HCT116 (cell line): ENCODE results near the gene RANBP3L. TPM values are rescaled to one million over a fixed set of nuclear protein-coding genes. Genes with fewer than 3 reads are reported as not detected.

ENCODE experiments used
- ATAC-seq: fragments of 200-7000 bp; cut with Tn5 transposase; 2 replicates; pipeline ENCODE4 v1.9.1; 2020; ENCODE audit warnings: mild to moderate bottlenecking, moderate library complexity
- BruUV-seq: library from RNA; stranded (reverse); fragments of 400-500 nt; replicated peaks from 2 replicates; lab custom pipeline; 2021; lab: Mats Ljungman, UMichigan
- CTCF ChIA-PET: fragments of 300-600 bp; sonication (Branson Sonifier 250); formaldehyde crosslinking; loops from one replicate; lab custom pipeline; 2021; ENCODE audit warnings: antibody characterized with exemption; lab: Charles Lee
- POLR2A ChIA-PET: fragments of 300-600, 350-600 bp; sonication (Branson Sonifier 250); formaldehyde crosslinking; loops from one replicate; lab custom pipeline; 2021; ENCODE audit warnings: antibody characterized with exemption; lab: Charles Lee
- RAD21 ChIA-PET, 2 experiments: fragments of 300-600 bp; sonication (Branson Sonifier 250); formaldehyde crosslinking; loops; one replicate each; lab custom pipeline; 2023; ENCODE audit warnings: low total read pairs in 2 of 2; ENCODE audit not compliant: uncharacterized antibody in 2 of 2, unreplicated experiment in 2 of 2, low non-redundant PET in 1 of 2; lab: Charles Lee
- DNase-seq: peaks from one replicate; pipeline ENCODE4 v3.0.0-alpha.2; 2010; ENCODE audit warnings: low read depth, low spot score
- H2AFZ ChIP-seq: fragments of 200-600 bp; shearing (Covaris generic), sonication (generic); 2 replicates; pipeline ENCODE4 v1.6.1; 2017; ENCODE audit warnings: low read depth, mixed run types, mixed read lengths, antibody characterized with exemption, low read length; ENCODE audit not compliant: poor library complexity, severe bottlenecking
- H3K27ac ChIP-seq: 2 replicates; pipeline ENCODE4 v1.5.1; 2012; ENCODE audit warnings: low read depth, low read length
- H3K27me3 ChIP-seq: fragments of 200-600 bp; sonication (generic); 2 replicates; pipeline ENCODE4 v1.6.1; 2016; ENCODE audit warnings: mixed run types, low read length, mixed read lengths; ENCODE audit not compliant: insufficient read depth
- H3K36me3 ChIP-seq, 2 experiments: fragments of 200-500 bp in 1 of 2; fragments of 200-600 bp in 1 of 2; sonication (Bioruptor generic) in 1 of 2; sonication (generic) in 1 of 2; 2 replicates each; pipeline versions ENCODE4 v1.5.1 to v1.6.1; 2014 to 2016; ENCODE audit warnings: low read length in 2 of 2, inconsistent platforms in 1 of 2, mixed read lengths in 1 of 2, mixed run types in 1 of 2; ENCODE audit not compliant: insufficient read depth in 2 of 2, control insufficient read depth in 1 of 2
- H3K4me1 ChIP-seq, 2 experiments: fragments of 200-600 bp in 1 of 2; sonication (generic) in 1 of 2; 2 replicates each; pipeline versions ENCODE4 v1.5.1 to v1.6.1; 2012 to 2017; ENCODE audit warnings: low read length in 2 of 2, inconsistent platforms in 1 of 2, mild to moderate bottlenecking in 1 of 2, mixed read lengths in 1 of 2, mixed run types in 1 of 2, moderate library complexity in 1 of 2; ENCODE audit not compliant: insufficient read depth in 2 of 2, control insufficient read depth in 1 of 2
- H3K4me2 ChIP-seq: fragments of 200-600 bp; sonication (generic); 2 replicates; pipeline ENCODE4 v1.6.1; 2017; ENCODE audit warnings: mixed run types, low read length, mixed read lengths
- H3K4me3 ChIP-seq, 2 experiments: fragments of 200-600 bp in 1 of 2; sonication (generic) in 1 of 2; replicated peaks in 1 of 2; 2 replicates each; pipeline ENCODE4 v1.5.1; 2011 to 2016; ENCODE audit warnings: low read length in 2 of 2, control low read depth in 1 of 2, low read depth in 1 of 2, mild to moderate bottlenecking in 1 of 2, mixed read lengths in 1 of 2, mixed run types in 1 of 2
- H3K79me2 ChIP-seq: fragments of 200-600 bp; sonication (generic); 2 replicates; pipeline ENCODE4 v1.6.1; 2017; ENCODE audit warnings: mild to moderate bottlenecking, mixed run types, low read length, moderate library complexity, mixed read lengths; ENCODE audit not compliant: insufficient read depth
- H3K9ac ChIP-seq: fragments of 200-600 bp; sonication (generic); 2 replicates; pipeline ENCODE4 v1.6.1; 2016; ENCODE audit warnings: low read length, mixed read lengths
- H3K9me2 ChIP-seq: fragments of 200-600 bp; sonication (generic), shearing (Covaris generic); 2 replicates; pipeline ENCODE4 v1.6.1; 2017; ENCODE audit warnings: mixed run types, mild to moderate bottlenecking, moderate library complexity; ENCODE audit not compliant: insufficient read depth
- H3K9me3 ChIP-seq, 2 experiments: fragments of 200-500 bp in 1 of 2; fragments of 200-600 bp in 1 of 2; sonication (Bioruptor generic) in 1 of 2; sonication (generic) in 1 of 2; 2 replicates each; pipeline ENCODE4 v1.6.1; 2014 to 2017; ENCODE audit warnings: low read length in 2 of 2, mixed read lengths in 2 of 2, inconsistent platforms in 1 of 2, low read depth in 1 of 2, mild to moderate bottlenecking in 1 of 2, mixed run types in 1 of 2, moderate library complexity in 1 of 2; ENCODE audit not compliant: control insufficient read depth in 1 of 2, insufficient read depth in 1 of 2
- H4K20me1 ChIP-seq: fragments of 200-600 bp; sonication (generic), shearing (Covaris generic); 2 replicates; pipeline ENCODE4 v1.6.1; 2017; ENCODE audit warnings: mixed run types, mild to moderate bottlenecking, moderate library complexity; ENCODE audit not compliant: insufficient read depth
- ATF3 ChIP-seq: IDR thresholded peaks from 2 replicates; pipeline ENCODE4 v1.6.1; 2012
- CBX3 ChIP-seq: IDR thresholded peaks from 2 replicates; pipeline ENCODE4 v1.6.1; 2012; ENCODE audit warnings: low read depth
- CEBPB ChIP-seq: IDR thresholded peaks from 2 replicates; pipeline ENCODE4 v1.6.1; 2012; ENCODE audit warnings: low read depth
- CTCF ChIP-seq, 3 experiments: fragments of 200-600 bp in 1 of 3; sonication (generic) in 1 of 3; IDR thresholded peaks in 2 of 3; conservative IDR thresholded peaks in 1 of 3; 2 replicates each; pipeline ENCODE4 v1.5.1; 2012 to 2017; ENCODE audit warnings: low read depth in 2 of 3, low read length in 2 of 3, antibody characterized with exemption in 1 of 3, borderline replicate concordance in 1 of 3, control low read depth in 1 of 3, mild to moderate bottlenecking in 1 of 3, mixed read lengths in 1 of 3, mixed run types in 1 of 3, moderate library complexity in 1 of 3; ENCODE audit not compliant: insufficient read depth in 1 of 3
- EZH2 ChIP-seq: fragments of 200-600 bp; sonication (generic); IDR thresholded peaks from 2 replicates; pipeline ENCODE4 v1.6.1; 2017; ENCODE audit warnings: antibody characterized with exemption, mixed run types
- EZH2phosphoT487 ChIP-seq: fragments of 200-600 bp; IDR thresholded peaks from 2 replicates; pipeline ENCODE4 v1.6.1; 2018; ENCODE audit warnings: antibody characterized with exemption, borderline replicate concordance
- JUND ChIP-seq: IDR thresholded peaks from 2 replicates; pipeline ENCODE4 v1.6.1; 2012
- MAX ChIP-seq: IDR thresholded peaks from 2 replicates; pipeline ENCODE4 v1.6.1; 2012
- POLR2A ChIP-seq: IDR thresholded peaks from 2 replicates; pipeline ENCODE4 v1.7.0; 2011; ENCODE audit warnings: borderline replicate concordance; ENCODE audit not compliant: insufficient read depth, insufficient read length; ENCODE audit errors: extremely low read depth
- POLR2AphosphoS5 ChIP-seq: IDR thresholded peaks from 2 replicates; pipeline ENCODE4 v1.6.1; 2011; ENCODE audit warnings: mild to moderate bottlenecking, low read depth, low read length, moderate library complexity
- SIN3A ChIP-seq: IDR thresholded peaks from 2 replicates; pipeline ENCODE4 v1.6.1; 2012; ENCODE audit warnings: low read depth
- SRF ChIP-seq: IDR thresholded peaks from 2 replicates; pipeline ENCODE4 v1.6.1; 2012; ENCODE audit warnings: low read depth
- TCF7L2 ChIP-seq: IDR thresholded peaks from 2 replicates; pipeline ENCODE4 v1.7.0; 2011; ENCODE audit warnings: borderline replicate concordance, inconsistent platforms; ENCODE audit not compliant: insufficient read depth, insufficient read length; ENCODE audit errors: extremely low read depth
- YY1 ChIP-seq: IDR thresholded peaks from 2 replicates; pipeline ENCODE4 v1.6.1; 2011; ENCODE audit warnings: low read length, low read depth, moderate library complexity, mild to moderate bottlenecking; ENCODE audit not compliant: insufficient replicate concordance; ENCODE audit errors: extremely low read depth
- ZNF274 ChIP-seq: fragments of 200-500 bp; sonication (Bioruptor generic); IDR thresholded peaks from 2 replicates; pipeline ENCODE4 v1.6.1; 2014; ENCODE audit warnings: mild to moderate bottlenecking, low read depth, low read length, inconsistent platforms
- intact Hi-C: fragments of 100-400 bp; cut with micrococcal nuclease; formaldehyde crosslinking; loops from 2 replicates; pipeline ENCODE4 v1.10.0; 2022
- total RNA-seq: library from RNA; stranded (reverse); gene quantifications from one replicate; pipeline ENCODE4 v1.2.1, GENCODE V29; 2021; ENCODE audit not compliant: unreplicated experiment

The RANBP3L gene
- total RNA-seq, 1 experiment from 2014 or later: not detected

GRCh38 chr5:36346896-36347690, 45.4 kb upstream of the RANBP3L start:
- Histone ChIP-seq H2AFZ (no peak overlapping the region), H4K20me1 (no peaks in the 10 kb centered on the region), H3K9ac (no peak overlapping the region), H3K4me2 (no peak overlapping the region), H3K4me1 (no peaks in the 10 kb centered on the region), H3K27me3 (no peaks in the 10 kb centered on the region), H3K79me2 (no peaks in the 10 kb centered on the region), H3K9me3 (no peaks in the 10 kb centered on the region), H3K36me3 (no peaks in the 10 kb centered on the region), H3K9me2 (no peaks in the 10 kb centered on the region), H3K4me3 (no peak overlapping the region), H3K27ac (no peak overlapping the region)
- CTCF ChIA-PET: interaction anchor here (0.8 kb wide), 2 partner anchors 105 to 169 kb away, joined by 3 read pairs; partner anchors contain the start of gene NADK2
- intact Hi-C loops: no loop called here
- no peak for ATAC-seq
- no peak for DNase-seq
- POLR2A ChIA-PET: no interaction called here
- no TSS peak for BruUV-seq
- RAD21 ChIA-PET: no interaction called here
- no peak for TF ChIP-seq ZNF274
- TF ChIP-seq SRF: no peak
- TF ChIP-seq CTCF (IDR thresholded peaks at IDR 0.05 in 2 of 3, conservative IDR thresholded peaks at IDR 0.05 in 1 of 3; ENCODE audit: borderline replicate concordance in 1 of 3, insufficient read depth in 1 of 3, low read depth in 2 of 3, low read length in 2 of 3): no peak
- no peak for TF ChIP-seq POLR2AphosphoS5

- Histone ChIP-seq H3K27me3 (no peaks in the 10 kb centered on the region), H3K9ac (no peak overlapping the region), H3K79me2 (no peaks in the 10 kb centered on the region), H3K9me2 (no peaks in the 10 kb centered on the region), H3K9me3 (no peaks in the 10 kb centered on the region), H3K4me1 (no peaks in the 10 kb centered on the region), H4K20me1 (no peaks in the 10 kb centered on the region), H3K4me2 (no peak overlapping the region), H3K4me3 (no peak overlapping the region), H3K36me3 (no peaks in the 10 kb centered on the region), H3K27ac (no peak overlapping the region), H2AFZ (no peak overlapping the region)
- intact Hi-C loops: no loop called here
- ATAC-seq: no peak
- POLR2A ChIA-PET: no interaction called here
- RAD21 ChIA-PET: no interaction called here
- CTCF ChIA-PET: no interaction called here
- TF ChIP-seq ATF3: no peak
- TF ChIP-seq EZH2: no peak
- no peak for TF ChIP-seq EZH2phosphoT487
- no peak for TF ChIP-seq CEBPB
- TF ChIP-seq POLR2A: no peak
- TF ChIP-seq JUND: no peak
- no peak for TF ChIP-seq CTCF (IDR thresholded peaks at IDR 0.05 in 2 of 3, conservative IDR thresholded peaks at IDR 0.05 in 1 of 3; ENCODE audit: borderline replicate concordance in 1 of 3, insufficient read depth in 1 of 3, low read depth in 2 of 3, low read length in 2 of 3)
- no peak for TF ChIP-seq POLR2AphosphoS5
- no peak for TF ChIP-seq YY1
- no peak for TF ChIP-seq MAX
- no peak for TF ChIP-seq CBX3
- no peak for TF ChIP-seq TCF7L2
- TF ChIP-seq SIN3A: no peak
- no peak for TF ChIP-seq SRF
- no peak for DNase-seq
- BruUV-seq: no TSS peak
These were observed 43.2 kb upstream of the RANBP3L start for GRCh38 chr5:36344899-36345298.
